Astrocyte (in vitro differentiated cells and primary cell): ENCODE data around the gene SGPL1.

Experiments
- CTCF ChIP-seq: IDR thresholded peaks from 2 replicates; pipeline ENCODE4 v1.5.1; 2011; ENCODE audit warnings: low read depth, mild to moderate bottlenecking, inconsistent platforms, low read length, moderate library complexity; ENCODE audit not compliant: insufficient read depth
- EZH2 ChIP-seq: IDR thresholded peaks from 2 replicates; pipeline ENCODE4 v1.6.1; 2012; ENCODE audit warnings: mild to moderate bottlenecking, low read length, inconsistent platforms; ENCODE audit not compliant: insufficient read depth

GRCh38 chr10:70910486-70911341 is 95.0 kb downstream of the SGPL1 start:
- no peak for TF ChIP-seq CTCF
- no peak for TF ChIP-seq EZH2
